T-helper 1 cell treated with Interleukin-12 subunit alpha and Interleukin-12 subunit beta and Interleukin-4 antibody, amounts not matched to agents 30 μg/mL and 1 μg/mL, for 36 hours (primary cell): ENCODE data around the gene SCARF2.
A peak's percentile ranks its signal among the peaks of the same experiment; 100 is the strongest.
"Not testable (repeated sequence)": the region's sequence is repeated elsewhere in the genome, so short reads cannot be mapped to it uniquely, and the experiment has no call there.

ENCODE experiments used
- H3K27ac Mint-ChIP-seq: one replicate; pipeline ENCODE4 v1.8.0; 2021; ENCODE audit warnings: mild to moderate bottlenecking, mixed read lengths
- H3K27me3 Mint-ChIP-seq: one replicate; pipeline ENCODE4 v1.8.0; 2021; ENCODE audit warnings: low read depth, mixed read lengths
- H3K36me3 Mint-ChIP-seq: one replicate; pipeline ENCODE4 v1.8.0; 2021; ENCODE audit warnings: low read depth, mixed read lengths
- H3K4me1 Mint-ChIP-seq: one replicate; pipeline ENCODE4 v1.8.0; 2021; ENCODE audit warnings: low read depth, mixed read lengths
- H3K4me3 Mint-ChIP-seq: one replicate; pipeline ENCODE4 v1.8.0; 2021; ENCODE audit warnings: mild to moderate bottlenecking, moderate library complexity, mixed read lengths
- H3K9me3 Mint-ChIP-seq: one replicate; pipeline ENCODE4 v1.8.0; 2021; ENCODE audit warnings: mixed read lengths

Gene SCARF2

DNA sequence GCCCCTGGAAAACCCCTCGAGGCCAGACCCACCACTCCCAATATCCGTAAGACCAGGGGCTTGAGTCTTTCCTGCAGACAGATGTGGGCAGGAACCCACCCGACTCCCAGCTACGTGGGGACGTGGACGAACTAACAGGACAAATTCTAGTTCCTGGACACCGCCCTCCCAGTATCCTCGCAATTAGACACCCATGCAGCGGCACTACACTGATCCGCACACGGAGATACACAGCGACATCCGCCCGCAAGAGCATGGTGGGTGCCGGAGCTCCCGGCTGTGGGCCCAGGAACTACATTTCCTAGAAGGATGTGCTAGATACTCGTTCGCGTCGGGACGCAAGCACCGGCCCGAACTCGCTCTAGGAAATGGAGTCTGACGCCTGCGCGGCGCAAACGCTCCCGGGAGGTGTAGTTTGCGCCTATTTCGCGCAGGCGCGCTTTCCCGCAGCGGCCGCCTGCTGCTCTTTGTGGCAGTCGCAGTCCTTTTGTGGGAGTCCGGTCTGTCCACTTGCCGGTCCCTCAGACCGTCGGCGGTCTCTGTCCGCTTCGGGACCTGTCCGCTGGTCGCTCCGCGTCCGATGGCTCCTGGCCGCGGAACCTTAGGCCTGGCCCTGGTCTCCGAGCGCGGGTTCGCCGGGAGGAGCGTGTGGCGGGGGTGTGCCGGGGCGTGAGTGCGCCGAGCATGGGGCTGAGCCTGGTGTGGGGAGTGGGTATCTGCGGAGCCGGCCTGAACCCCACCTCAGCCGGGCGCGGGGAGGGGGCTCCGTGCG is 43.7 kb downstream of the SCARF2 start, which contains the start of gene ZNF74:
Gene ZNF74, plus strand, starts transcription at position 447 of the 772 bp plus-strand sequence. CDS start 478 bp downstream, outside the sequence.
- Mint-ChIP-seq H3K4me1 (peaks cover 15% of the 10 kb centered on the region), H3K9me3 (peaks cover 5% of the 10 kb centered on the region), H3K27me3 (no peaks in the 10 kb centered on the region), H3K36me3 (no peaks in the 10 kb centered on the region), H3K4me3 (peak within 1 kb of the TSS; percentile 88), H3K27ac (peak within 1 kb of the TSS; percentile 90)

DNA sequence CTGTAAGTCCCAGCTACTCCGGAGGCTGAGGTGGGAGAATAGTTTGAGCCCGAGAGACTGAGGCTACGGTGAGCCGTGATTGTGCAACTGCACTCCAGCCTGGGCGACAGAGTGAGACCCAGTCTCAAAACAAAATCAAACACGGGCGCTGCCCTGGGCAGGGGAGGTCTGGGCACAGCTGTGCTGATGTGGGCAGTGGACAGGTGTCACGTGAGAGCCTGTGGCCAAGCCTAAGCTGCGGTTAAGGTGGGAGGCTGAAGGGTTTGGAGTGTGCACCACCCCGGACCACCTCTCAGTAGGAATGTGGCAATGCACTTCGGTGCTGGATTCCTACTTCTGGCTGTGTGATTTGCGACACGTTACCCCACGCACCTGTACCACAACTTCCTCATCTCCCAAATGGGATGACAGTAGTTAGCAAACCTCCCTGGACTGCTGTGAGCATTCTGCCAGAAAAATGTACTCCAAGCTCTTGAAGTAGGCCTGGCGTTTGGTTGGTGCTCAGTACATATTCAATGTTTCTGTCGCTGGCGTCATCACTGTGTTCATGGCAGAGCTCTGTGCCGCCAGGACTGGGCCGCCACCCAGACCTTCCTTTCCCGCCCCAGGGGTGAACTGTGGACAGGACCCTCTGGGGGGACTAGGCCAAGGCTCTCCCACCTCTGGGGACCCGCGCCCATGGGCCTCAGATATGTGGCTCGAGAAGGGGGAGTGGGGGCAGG is 44.5 kb downstream of the SCARF2 start:
- no peaks in the 10 kb centered on the region for H3K27me3 Mint-ChIP-seq
- peak overlapping the region; percentile 88 for H3K4me3 Mint-ChIP-seq
- no peaks in the 10 kb centered on the region for H3K36me3 Mint-ChIP-seq
- H3K4me1 Mint-ChIP-seq, result peaks cover 15% of the 10 kb centered on the region
- H3K9me3 Mint-ChIP-seq, result peaks cover 5% of the 10 kb centered on the region
- H3K27ac Mint-ChIP-seq, result peak overlapping the region; percentile 90

DNA sequence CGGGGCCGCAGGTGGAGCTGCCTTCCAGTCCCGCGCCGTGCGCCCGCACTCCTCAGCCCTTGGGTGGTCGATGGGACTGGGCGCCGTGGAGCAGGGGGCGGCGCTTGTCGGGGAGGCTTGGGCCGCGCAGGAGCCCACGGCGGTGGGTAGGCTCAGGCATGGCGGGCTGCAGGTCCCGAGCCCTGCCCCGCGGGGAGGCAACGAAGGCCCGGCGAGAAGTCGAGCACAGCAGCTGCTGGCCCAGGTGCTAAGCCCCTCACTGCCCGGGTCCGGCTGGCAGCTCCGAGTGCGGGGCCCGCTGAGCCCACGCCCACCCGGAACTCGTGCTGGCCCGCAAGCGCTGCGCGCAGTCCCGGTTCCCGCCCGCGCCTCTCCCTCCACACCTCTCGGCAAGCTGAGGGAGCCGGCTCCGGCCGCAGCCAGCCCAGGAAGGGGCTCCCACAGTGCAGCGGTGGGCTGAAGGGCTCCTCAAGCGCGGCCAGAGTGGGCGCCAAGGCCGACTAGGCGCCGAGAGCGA is 45.2 kb downstream of the SCARF2 start:
- H3K9me3 Mint-ChIP-seq, H3K27me3 Mint-ChIP-seq, H3K4me3 Mint-ChIP-seq, H3K36me3 Mint-ChIP-seq, H3K27ac Mint-ChIP-seq: not testable (repeated sequence)
- H3K4me1 Mint-ChIP-seq, result peaks cover 15% of the 10 kb centered on the region

DNA sequence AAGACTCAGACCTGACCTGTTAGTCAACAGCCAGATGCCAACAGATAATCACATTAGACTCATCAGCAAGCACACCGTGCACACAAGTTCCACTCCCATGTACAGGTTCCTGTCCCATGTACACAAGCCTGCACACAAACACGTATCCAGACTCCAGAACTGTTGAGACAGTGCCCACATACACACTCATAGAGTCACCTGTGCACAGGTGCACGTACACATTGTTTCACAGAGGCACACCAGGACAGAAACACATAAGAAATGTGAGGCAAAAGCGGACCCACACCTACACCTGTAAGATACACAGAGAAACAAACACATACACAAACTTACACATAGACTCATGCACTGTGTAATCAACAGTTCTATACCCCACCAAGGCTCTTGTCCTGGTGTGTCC is 46.4 kb downstream of the SCARF2 start:
- Mint-ChIP-seq H3K4me3 (no peak overlapping the region), H3K27ac (no peak overlapping the region), H3K27me3 (peaks cover 4% of the 10 kb centered on the region)

DNA sequence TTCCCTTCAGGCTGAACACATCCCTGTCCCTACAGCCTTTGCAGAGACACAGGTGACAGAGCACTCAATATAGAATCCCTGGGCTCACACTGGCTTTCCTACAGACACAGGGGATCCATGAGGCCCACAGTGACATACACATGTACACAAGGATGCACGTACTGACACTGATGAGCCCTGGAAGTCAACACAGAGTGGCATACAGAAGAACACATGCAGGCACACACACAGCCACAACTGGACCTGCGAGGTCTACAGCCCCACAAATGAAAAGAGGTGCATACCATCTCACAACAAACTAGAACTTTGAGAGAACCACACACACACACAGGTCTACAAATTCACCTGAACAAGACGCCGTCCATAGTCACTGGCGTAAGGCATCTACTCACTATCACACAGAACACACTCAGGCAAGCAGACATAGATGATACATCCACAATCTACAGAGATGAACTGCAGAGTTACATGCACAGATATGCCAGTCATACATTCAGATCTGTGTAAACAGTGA is 47.2 kb downstream of the SCARF2 start:
- Mint-ChIP-seq H3K27ac (no peak overlapping the region), H3K9me3 (peaks cover 5% of the 10 kb centered on the region), H3K27me3 (peaks cover 4% of the 10 kb centered on the region), H3K36me3 (no peaks in the 10 kb centered on the region), H3K4me1 (peaks cover 11% of the 10 kb centered on the region), H3K4me3 (no peak overlapping the region)

More for the DNA sequence above, 46.4 kb downstream of the SCARF2 start:
- peaks cover 5% of the 10 kb centered on the region for H3K9me3 Mint-ChIP-seq
- no peaks in the 10 kb centered on the region for H3K36me3 Mint-ChIP-seq
- peaks cover 15% of the 10 kb centered on the region for H3K4me1 Mint-ChIP-seq

DNA sequence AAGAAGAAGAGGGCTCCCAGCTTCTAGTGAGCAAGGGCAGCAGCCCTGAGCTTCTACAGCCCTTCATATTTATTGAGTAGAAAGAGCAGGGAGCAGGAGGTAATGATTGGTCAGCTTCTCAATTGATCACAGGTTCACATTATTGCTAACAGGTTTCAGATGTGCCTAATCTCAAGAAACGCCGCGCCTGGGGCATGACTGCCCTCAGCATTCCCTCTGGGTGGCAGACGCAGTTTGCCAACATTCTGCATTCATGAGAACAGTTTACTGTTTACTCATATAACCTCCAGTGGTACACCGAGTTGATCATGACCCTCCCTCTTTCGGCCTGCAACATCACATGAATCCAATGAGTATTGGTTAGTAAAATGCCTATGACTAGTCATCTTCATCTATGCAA is 48.3 kb downstream of the SCARF2 start:
- peaks cover 3% of the 10 kb centered on the region for H3K4me1 Mint-ChIP-seq
- H3K9me3 Mint-ChIP-seq, result peaks cover 5% of the 10 kb centered on the region
- no peak overlapping the region for H3K4me3 Mint-ChIP-seq
- H3K36me3 Mint-ChIP-seq, result no peaks in the 10 kb centered on the region
- peaks cover 6% of the 10 kb centered on the region for H3K27me3 Mint-ChIP-seq
- H3K27ac Mint-ChIP-seq, result no peak overlapping the region

DNA sequence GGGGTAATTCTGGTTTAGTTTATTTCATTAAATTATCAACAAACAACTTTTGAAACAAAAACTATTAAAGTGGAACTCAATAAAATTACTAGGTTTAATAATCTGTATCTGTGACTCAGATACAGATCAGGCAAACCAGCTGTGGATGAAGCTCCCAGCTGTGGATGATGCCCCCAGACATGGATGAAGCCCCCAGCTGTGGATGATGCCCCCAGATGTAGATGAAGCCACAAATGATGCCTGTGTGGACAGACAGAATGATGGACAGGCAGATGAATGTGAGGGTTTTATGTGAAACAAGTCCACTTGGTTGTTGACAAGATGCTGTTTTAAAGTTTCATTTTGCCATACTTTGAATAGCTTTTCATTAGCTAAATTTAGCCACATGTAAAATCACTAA is 49.4 kb downstream of the SCARF2 start:
- Mint-ChIP-seq H3K4me1 (no peaks in the 10 kb centered on the region), H3K36me3 (no peaks in the 10 kb centered on the region), H3K27me3 (peaks cover 12% of the 10 kb centered on the region), H3K4me3 (no peak overlapping the region), H3K27ac (no peak overlapping the region), H3K9me3 (peaks cover 5% of the 10 kb centered on the region)

DNA sequence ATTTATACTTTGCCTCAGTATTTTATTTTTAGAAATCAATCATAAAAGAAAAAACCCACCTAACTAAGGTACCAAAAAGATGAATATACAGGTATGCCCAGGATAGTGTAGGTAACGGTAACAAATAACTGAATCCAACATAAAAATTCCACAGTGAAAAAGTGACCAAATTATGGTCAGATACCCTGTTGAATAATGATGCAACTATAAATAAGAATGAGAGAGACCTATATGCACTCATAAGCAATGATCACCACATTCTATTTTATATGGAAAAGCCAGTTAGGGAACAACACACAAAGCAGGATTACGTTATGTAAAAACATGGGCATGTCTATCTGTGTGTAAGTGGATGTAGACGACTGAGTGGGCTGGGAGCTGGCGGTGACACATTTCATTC is 50.7 kb downstream of the SCARF2 start:
- no peak overlapping the region for H3K27ac Mint-ChIP-seq
- H3K36me3 Mint-ChIP-seq, result no peaks in the 10 kb centered on the region
- no peaks in the 10 kb centered on the region for H3K4me1 Mint-ChIP-seq
- H3K27me3 Mint-ChIP-seq, result peaks cover 18% of the 10 kb centered on the region
- H3K9me3 Mint-ChIP-seq, result peaks cover 5% of the 10 kb centered on the region
- no peak overlapping the region for H3K4me3 Mint-ChIP-seq

DNA sequence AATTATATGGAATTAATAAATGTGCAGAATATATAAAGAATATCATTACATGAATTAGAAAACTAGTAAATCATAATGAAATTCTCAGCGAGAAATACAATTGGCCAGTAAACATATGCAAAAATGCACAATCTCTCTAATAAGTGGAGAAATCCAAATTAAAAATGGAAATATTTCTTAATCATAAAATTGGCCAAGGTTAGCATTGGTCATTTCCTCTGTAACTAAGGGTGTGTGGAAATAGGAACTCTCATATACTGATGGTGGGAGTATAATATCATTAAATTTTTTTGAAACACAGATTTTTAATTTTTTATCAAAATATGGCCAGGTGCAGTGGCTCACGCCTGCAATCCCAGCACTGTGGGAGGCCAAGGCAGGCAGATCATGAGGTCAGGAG is 51.3 kb downstream of the SCARF2 start:
- Mint-ChIP-seq H3K27ac (no peak overlapping the region), H3K4me3 (no peak overlapping the region), H3K36me3 (no peaks in the 10 kb centered on the region), H3K27me3 (peaks cover 18% of the 10 kb centered on the region), H3K4me1 (no peaks in the 10 kb centered on the region), H3K9me3 (peaks cover 5% of the 10 kb centered on the region)

DNA sequence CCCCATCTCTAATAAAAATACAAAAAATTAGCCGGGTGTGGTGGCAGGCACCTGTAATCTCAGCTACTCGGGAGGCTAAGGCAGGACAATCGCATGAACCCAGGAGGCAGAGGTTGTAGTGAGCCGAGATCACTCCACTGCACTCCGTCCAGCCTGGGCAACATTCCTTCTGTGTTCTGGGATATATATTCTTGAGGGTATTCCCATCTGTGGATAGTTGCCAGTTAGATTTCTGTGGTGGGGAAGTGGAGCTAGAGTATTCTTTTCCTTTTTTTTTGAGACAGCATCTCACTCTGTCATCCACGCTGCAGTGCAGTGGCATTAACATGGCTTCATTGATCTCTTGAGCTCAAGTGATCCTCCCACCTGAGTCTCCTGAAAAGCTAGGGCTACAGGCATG is 52.8 kb downstream of the SCARF2 start:
- Mint-ChIP-seq H3K9me3 (peaks cover 5% of the 10 kb centered on the region), H3K36me3 (no peaks in the 10 kb centered on the region), H3K4me1 (no peaks in the 10 kb centered on the region), H3K4me3 (no peak overlapping the region), H3K27me3 (peaks cover 22% of the 10 kb centered on the region), H3K27ac (no peak overlapping the region)

DNA sequence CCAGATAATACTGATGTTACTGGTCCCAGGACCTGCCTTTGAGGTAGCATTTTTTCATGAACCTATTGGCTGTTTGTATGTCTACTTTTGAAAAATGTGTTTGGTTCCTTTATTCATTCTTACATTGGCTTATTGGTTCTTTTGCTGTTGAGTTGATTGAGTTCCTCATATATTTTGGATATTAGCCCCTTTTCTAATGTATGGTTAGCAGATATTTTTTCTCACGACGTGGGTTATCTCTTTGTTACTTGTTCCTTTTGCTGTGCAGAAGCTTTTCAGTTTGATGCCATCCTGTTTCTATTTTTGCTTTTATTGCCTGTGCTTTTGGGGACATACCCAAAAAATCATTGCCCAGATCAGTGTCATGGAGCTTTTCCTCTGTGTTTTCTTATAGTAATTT is 53.5 kb downstream of the SCARF2 start:
- Mint-ChIP-seq H3K9me3 (peaks cover 3% of the 10 kb centered on the region), H3K4me1 (no peaks in the 10 kb centered on the region), H3K36me3 (no peaks in the 10 kb centered on the region), H3K27me3 (peaks cover 22% of the 10 kb centered on the region), H3K4me3 (no peak overlapping the region), H3K27ac (no peak overlapping the region)

DNA sequence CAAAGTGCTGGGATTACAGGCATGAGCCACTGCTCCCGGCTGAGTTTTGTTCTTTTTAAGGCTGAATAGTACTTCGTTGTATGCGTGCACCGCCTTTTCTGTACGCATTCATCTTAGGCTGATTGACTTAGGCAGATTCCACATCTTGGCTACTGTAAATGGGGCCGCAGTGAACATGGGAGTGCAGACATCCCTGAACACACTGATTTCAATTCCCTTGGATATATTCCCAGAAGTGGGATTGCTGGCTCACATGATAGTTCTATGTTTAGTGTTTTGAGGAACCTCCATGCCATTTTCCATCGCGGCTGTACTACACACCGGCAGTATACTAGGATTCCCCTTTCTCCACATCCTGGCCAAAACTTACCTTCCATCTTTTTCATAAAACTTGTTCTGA is 54.1 kb downstream of the SCARF2 start:
- Mint-ChIP-seq H3K4me3 (no peak overlapping the region), H3K9me3 (no peaks in the 10 kb centered on the region), H3K36me3 (no peaks in the 10 kb centered on the region), H3K27me3 (peaks cover 22% of the 10 kb centered on the region), H3K27ac (no peak overlapping the region), H3K4me1 (no peaks in the 10 kb centered on the region)

DNA sequence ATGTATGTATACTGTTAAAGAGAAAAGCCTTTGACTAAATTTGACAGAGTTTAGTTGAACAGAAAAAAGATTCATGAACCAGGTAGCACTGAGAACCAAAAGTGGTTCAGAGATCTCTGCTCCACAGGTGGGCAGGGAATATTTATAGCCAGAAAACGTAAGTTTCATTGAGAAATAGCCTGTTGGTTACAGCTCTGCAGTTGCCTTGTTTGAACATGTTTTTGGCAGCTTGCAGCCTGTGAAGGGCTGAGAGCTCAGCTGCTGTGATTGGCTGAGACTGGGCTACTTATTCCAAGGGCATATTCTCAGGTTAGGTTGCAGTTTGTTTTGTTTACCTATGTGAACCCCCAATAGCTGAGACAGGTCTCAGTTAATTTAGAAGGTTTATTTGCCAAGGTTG is 57.1 kb downstream of the SCARF2 start:
- no peaks in the 10 kb centered on the region for H3K36me3 Mint-ChIP-seq
- no peaks in the 10 kb centered on the region for H3K9me3 Mint-ChIP-seq
- H3K27ac Mint-ChIP-seq, result no peak overlapping the region
- peaks cover 18% of the 10 kb centered on the region for H3K27me3 Mint-ChIP-seq
- H3K4me3 Mint-ChIP-seq, result no peak overlapping the region
- H3K4me1 Mint-ChIP-seq, result no peaks in the 10 kb centered on the region

DNA sequence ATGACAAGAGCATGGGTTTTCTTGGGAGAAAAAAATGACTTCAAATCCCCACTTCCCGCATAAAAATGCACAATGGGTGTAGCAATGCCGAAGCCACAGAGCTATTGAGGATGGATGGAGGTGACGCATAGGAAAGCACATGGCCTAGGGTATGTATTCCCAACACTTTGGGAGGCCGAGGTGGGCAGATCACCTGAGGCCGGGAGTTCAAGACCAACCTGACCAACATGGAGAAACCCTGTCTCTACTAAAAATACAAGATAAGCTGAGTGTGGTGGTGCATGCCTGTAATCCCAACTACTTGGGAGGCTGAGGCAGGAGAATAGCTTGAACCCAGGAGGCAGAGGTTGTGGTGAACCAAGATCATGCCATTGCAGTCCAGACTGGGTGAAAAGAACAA is 58.9 kb downstream of the SCARF2 start:
- H3K36me3 Mint-ChIP-seq, H3K27ac Mint-ChIP-seq: not testable (repeated sequence)
- peaks cover 16% of the 10 kb centered on the region for H3K27me3 Mint-ChIP-seq

DNA sequence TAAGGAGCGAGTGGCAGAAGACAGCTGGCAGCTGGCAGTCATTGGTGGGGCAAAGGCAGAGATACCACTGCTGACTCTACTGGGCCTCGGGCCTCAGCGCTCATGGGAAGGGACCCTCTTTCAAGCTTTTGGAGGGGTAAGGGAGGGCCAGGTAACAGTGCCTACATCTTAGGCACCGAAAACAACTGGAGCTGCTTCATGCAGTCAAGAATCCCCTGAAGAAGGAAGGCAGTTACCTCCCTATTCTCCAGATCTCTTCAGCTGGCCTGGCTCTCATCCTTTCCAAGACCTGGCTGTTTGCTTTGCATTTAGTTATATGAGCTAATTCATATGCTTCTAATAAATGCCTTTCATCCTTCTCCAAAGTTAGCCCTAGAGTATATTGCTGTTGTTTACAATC is 59.5 kb downstream of the SCARF2 start:
- H3K27me3 Mint-ChIP-seq, result peaks cover 14% of the 10 kb centered on the region
- H3K4me3 Mint-ChIP-seq, result no peak overlapping the region
- H3K36me3 Mint-ChIP-seq, result no peaks in the 10 kb centered on the region
- no peaks in the 10 kb centered on the region for H3K4me1 Mint-ChIP-seq
- no peaks in the 10 kb centered on the region for H3K9me3 Mint-ChIP-seq
- no peak overlapping the region for H3K27ac Mint-ChIP-seq

More for the DNA sequence above, 58.9 kb downstream of the SCARF2 start:
- not testable (repeated sequence) for H3K9me3 Mint-ChIP-seq, H3K4me3 Mint-ChIP-seq, H3K4me1 Mint-ChIP-seq
